ENCODE measurements around the gene TCP1.
"Not testable (repeated sequence)": the region's sequence is repeated elsewhere in the genome, so short reads cannot be mapped to it uniquely, and the experiment has no call there.

Gene TCP1

DNA sequence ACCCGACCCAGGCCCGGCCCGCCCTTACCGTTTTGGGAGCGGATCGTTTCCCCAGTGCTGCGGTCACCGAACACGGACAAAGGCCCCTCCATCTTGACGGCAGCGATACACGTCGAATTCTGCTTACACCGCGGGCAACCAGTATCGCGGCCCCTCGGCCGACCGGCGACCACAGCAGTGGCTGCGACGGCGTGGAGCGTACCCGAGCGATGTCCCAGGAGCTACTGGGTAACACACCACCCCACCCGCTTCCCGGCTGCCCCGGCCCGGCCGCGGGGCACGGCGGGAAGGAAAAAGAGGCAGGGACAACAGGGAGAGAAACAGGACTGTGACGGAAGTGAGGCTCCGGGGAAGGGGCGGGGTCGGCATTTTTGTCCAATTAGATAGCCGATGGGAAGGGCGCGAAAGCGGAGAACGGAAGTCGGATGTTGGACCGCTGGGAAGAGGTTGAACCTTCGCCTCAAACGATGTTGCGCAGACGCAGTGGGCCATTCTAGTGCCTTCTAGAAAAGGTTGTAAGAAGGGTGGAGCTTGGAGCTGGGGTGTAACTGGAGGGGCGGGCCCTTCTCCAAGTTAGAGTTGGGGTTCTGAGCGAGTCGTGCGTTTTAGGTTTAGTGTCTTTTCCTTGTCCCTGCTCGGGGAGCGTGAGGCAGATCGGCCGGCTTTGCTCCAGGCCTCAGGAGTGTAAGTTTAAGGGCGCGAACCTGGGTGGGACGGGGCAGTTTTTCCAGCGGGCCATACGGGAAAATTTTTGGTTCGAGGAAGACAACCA lies at the start of gene TCP1:
TSS of gene TCP1 (minus strand) at position 226 of the 772 bp plus-strand sequence. CDS start at position 92, 134 bp downstream.
- DNase-seq, result peak; percentile 99

DNA sequence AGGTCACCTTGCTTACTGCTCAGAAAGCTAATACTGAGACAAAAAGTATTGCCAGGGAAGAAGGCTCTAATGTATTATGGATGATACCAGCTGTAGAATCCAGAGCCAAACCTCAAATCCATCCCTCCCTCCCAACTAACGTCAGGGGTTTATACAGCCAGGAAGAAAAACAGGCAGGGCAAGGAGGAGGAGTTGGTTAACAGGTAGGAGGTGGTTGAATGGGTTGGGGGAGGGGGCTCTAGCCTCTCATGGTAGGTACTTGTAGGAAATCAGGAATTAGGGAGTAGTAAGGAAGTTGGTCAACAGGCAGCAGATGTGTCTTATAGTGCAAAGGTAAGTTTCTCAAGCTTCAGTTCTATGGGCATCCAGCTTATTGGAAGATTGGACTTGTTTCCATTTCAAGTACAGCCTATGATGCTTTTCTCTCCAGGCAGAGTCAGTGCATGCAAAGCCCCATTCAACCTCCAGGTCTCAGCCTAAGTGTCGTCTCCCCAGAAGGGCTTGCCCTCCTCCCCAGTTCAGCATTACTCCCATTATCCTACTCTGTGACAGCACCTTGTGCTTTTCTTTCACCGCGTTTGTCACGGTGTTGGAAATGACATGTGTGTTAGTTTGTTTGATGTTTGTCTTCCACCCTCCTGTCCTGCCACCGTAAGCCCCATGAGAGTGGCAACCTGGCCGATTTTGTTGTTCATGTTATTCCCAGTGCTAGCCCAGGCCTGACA lies 48.8 kb upstream of the TCP1 start:
- DNase-seq, result no peak

DNA sequence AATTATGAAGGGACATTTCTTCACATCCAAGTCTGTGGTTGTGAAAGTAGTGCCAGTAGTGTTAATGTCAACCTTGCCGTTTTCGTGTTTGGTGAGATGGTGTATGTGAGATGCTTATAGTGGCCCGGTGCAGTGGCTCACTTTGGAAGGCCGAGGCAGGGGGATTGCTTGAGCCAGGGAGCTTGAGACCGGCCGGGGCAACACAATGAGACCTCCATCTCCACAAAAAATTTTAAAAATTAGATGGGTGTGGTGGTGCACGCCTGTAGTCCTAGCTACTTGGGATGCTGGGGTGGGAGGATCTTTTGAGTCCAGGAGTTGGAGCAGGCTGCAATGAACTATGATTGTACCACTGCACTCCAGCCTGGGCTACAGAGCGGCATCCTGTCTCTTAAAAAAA lies 48.1 kb upstream of the TCP1 start:
- no peak for DNase-seq

DNA sequence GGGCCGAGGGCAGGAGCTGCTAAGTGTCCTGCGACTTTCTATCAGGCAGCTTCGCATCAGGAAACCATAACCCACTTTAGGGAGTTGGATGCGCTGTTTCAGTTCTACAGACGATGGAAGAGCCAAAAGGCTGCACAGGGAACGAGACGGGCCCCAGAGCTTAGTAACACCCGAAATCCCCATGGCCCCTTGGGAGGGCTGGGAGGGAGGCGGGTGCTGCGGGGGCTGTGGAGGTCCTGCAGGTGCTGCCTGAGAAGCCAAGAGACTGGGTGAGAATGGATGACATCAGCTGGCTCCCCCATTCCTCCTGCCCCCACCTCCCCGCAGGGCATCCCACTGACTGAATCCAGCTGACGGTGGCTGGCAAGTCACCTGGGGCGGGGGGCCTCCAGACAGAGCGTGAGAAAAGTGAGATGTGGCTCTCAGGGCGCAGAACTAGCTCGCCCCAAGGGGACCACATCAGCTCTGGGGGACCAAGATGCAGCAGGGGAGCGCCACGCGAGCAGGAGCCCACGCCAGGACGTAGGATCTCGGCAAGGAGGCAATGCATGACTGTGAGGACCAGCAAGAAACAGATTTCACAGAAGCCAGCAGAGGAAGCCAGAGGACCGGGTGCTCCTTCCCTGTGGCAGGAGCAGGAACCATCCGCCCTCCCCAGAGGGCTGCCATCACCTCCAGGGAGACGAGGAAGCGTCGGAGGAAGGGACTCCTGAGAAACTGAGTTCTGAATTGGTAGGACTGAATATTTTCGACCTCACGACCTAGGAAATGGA lies 47.5 kb upstream of the TCP1 start:
- DNase-seq, result no peak

DNA sequence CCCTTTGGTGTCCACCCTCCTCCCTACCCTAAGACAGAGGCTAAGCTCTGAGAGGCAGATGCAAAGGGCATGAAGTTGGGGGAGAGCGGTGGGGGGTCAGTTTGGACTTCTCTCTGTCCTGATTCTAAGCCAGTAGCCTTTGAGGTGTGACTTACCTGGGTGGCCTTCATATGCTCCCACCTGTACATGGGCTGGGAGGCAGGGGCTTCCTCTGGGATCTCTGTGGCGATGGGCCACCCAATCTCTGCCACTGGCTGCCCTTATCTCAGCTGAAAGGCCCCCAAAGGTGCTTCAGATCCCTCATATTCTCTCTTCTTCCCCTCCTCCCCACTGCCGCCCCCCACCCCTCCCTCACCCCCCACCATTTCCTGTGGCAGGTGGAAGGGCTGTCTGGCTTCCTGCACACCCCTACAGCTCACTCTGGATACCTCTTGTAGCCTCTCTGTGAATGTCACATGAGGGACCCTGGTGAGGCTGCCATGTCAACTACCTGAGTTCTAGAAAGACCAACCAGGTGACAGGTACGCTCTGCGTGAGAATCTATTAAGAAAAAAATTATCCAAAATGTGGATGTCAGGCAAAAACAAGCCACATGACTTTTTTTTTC lies 44.7 kb upstream of the TCP1 start:
- no peak for DNase-seq

DNA sequence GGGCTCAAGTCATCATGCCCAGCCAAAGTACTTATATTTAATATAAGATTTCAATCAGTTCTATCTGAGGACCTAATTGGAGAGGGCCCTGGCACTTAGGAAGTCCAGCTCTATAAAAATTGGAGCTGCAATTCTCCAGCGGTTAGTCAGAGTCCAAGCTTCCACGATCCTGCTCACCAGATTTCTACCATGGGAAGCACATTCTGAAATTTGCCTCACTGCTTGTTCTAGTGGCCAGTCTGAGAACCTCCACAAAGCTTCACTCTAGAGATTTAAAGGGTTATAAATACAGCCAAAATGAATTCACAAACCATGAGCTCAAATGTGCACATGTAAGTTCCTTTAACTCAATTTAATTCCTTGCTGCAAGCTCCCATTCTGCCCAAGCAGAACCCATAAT lies 44.2 kb upstream of the TCP1 start:
- DNase-seq, result no peak

DNA sequence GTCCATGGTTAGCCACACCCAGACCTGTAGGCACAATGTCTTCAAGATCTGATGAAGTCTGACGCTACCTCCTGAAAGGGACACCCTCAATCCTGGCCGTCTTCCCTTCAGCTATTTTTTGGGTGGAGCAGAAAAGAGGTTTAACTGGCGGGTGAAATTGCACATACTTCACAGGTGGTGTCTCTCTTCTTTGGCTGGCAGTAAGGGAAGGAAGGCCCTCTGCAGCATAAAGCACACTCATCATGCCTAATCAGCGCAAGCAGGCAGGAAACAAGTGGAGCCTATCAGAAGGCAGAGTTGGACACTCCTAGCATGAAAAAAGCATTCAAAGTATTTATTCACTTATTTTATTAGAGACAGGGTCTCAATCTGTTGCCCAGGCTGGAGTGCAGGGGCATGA lies 43.5 kb upstream of the TCP1 start:
- DNase-seq, result no peak

DNA sequence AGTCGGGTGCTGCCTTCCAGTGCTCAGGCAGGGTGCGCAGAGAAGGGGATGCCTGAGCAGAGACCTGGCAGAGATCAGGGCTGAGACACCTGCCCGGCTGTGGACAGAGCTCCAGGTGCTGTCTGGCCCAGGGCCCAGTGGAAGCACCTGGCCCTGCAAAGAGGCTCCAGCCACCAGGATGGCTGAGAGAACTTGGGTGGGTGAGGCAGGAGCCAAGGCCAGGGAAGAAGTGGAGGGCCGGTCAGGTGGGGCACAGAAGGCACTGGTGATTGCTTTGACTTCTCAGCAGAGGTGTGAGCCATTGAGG lies 41.9 kb upstream of the TCP1 start:
- DNase-seq, result no peak

DNA sequence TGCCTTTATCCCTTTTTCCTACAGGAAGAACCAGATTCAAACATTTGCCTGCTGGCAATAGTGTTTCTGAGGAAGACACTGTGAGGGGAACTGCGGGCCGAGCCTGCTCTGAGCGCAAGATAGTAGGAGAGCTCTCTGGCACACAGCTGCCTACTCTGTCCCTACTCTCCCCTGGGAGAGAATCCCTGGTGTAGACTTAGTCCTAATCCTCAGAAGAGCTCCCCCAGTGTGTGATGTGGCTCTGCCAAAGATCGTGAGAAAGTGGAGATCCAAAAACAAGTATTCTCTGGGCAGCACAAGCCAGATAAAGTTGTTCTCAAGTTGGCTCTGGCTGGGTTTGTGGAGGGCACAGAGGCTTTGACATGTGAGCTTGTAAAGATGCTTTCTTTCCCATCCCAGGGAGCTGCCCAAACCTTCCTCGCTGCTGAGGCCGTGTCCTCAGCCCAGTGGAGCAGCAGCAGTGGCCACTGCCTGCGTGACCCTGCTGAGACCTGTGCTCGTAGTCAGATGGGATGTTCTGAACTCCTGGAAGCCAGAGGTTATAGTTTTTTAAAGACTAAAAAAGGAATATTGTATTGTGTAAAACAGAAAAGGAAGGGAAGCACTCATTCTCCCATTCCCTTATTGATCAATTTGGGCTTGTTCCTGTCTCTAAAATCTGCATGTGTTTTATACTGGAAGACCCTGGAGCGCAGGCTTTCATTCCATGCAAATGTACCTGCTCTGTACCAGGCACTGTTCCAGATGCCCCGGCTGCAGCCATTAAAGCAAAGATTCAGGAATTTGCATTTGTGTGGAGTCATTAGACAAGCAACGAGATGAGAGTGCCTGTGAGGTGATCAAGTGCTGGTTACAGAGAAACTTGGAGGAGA lies 41.3 kb upstream of the TCP1 start:
- DNase-seq, result peak; percentile 36

DNA sequence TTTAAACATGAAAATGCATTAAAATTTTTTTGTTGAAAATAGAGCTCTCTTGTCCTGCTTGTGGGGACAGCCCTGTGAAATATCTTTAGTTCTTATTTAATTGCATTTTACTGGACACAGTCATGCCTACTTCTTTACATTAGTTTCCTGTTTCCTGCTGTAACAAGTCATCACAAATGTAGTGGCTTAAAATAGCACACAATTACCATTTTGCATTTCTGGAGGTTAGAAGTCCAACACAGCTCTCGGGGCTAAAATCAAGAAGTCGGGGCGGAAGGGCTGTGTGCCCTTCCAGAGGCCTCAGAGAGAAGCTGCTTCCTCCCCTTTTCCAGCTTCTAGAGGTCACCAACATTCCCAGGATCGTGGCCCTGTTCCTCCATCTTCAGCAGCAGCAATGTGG lies 40.1 kb upstream of the TCP1 start:
- DNase-seq, result no peak

DNA sequence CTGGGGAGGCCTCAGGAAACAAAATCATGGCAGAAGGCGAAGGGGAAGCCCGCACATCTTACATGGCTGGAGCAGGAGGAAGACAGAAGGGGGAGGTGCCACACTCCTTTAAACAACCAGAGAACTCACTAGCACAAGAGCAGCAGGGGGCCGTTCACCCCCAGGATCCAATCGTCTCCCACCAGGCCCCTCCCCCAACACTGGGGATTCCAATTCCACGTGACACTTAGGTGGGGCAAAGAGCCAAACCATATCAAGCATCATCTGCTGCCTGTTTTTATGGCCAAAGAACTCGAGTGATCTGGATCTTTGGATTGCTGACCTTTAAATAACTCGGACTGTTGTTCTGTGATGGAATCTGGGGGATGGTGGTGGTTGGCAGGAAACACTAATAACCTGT lies 38.7 kb upstream of the TCP1 start:
- no peak for DNase-seq

DNA sequence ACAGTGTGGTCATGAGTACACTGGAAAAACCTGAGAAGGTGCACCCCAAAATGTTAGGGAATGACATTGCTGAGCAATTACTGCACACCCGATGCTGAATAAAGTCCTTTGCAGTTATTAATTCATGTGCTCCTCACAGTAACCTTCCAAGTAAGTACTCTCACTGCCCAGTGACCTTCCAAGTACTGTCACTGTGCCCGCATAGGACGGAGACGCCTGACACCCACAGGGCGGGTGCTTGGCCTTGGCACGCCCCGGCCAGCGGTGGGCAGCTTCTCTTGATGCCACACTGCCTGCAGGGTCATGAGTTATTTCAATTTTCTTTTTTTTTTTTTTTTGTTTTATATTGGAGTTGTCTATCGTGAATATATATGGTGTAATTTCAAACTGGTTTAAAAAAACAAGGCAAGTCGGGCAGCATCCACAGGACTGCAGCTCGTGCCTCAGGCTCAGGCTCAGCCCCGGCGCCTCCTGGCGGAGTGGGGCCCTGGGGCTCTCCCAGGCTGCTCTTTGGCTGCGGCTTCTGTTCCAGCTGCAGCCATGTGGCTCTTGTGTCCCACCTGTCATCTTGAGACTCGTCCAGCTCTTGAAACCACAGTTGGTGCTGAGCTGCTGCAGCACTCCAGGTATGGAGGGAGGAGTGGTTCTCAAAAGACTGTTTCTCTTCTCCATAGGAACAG lies 37.7 kb upstream of the TCP1 start:
- no peak for DNase-seq

DNA sequence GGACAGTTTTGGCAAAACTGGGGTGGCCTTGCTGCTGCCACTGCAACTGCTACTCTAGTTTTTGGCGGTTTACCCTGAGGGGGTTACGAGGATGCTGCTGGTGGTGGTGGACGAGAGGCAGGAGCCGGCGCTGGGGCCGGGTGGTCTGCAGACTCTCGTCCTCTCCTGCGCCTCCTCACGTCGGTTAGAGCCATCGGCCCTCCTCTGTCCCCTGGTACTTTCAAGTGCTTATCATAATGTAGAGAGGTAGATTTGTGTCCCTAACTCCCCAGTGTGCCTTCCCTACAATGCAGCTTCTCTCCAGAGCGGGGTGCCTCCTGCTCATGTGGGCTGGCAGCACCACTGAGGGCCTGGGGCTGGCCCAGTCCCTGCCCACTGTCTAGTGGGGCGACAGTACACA lies 36.6 kb upstream of the TCP1 start:
- no peak for DNase-seq

DNA sequence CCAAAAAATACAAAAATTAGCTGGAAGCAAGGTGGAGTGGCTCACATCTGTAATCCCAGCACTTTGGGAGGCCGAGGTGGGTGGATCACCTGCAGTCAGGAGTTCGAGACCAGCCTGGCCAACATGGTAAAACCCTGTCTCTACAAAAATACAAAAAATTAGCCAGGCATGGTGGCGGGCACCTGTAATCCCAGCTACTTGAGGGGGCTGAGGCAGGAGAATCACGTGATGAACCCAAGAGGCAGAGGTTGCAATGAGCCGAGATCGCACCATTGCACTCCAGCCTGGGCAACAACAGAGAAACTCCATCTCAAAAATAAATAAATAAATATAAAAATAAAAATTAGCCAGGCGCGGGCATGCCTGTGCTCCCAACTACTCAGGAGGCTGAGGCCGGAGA lies 35.3 kb upstream of the TCP1 start:
- not testable (repeated sequence) for DNase-seq

DNA sequence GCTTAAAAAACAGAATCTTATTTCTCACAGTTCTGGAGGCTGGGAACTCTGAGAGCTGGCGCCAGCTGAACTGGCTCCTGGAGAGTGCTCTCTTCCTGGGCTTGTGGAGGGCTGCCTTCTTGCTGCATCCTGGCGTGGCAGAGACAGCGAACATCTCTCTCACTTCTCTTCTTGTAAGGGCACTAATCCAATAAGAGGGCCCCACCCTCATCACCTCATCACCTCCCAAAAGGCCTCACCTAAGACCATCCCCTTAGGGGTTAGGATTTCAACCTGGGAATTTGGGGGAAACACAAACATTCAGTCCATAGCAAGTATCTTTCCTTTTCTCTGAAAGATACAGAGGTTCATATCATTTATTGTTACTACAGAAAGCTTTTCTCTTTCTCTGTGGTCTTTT lies 34.6 kb upstream of the TCP1 start:
- DNase-seq, result no peak

DNA sequence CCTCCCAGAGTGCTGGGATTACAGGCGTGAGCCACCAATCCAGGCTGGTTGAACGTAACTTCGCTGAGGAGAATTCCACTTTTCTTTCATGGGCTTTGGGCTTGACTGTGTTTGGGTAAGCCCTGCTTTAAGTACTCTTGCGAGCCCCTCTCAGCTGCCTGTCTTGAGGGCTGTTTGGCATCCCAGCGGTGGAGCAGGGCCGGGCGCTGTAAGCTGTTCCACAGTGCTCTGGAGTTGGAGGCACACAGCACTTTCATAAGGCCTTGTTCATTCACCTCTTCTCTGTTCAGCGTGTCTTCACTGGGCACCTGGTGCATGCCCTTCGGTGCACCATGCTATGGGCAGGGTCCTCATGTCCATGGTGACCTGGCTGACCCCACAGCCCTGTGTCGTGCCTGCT lies 32.3 kb upstream of the TCP1 start:
- no peak for DNase-seq

DNA sequence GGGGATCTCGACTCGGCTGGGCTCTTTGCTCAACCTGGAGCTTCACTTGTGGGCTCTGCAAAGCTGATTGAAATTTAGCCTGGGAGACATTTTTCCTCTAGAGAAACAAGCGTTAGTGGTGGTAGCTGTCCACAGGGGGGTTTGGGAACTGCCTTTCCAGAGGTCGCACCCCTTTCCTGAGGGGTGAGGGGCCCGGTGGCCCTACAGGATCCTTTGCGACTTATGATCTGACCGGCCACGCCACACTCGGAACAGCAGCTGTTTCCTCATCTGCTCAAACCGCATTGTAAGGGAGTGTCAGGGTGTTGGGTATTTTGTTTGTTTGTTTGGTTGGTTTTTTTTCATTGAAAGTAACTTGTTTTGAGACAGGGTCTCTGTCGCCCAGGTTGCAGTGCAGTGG lies 31.7 kb upstream of the TCP1 start:
- no peak for DNase-seq

DNA sequence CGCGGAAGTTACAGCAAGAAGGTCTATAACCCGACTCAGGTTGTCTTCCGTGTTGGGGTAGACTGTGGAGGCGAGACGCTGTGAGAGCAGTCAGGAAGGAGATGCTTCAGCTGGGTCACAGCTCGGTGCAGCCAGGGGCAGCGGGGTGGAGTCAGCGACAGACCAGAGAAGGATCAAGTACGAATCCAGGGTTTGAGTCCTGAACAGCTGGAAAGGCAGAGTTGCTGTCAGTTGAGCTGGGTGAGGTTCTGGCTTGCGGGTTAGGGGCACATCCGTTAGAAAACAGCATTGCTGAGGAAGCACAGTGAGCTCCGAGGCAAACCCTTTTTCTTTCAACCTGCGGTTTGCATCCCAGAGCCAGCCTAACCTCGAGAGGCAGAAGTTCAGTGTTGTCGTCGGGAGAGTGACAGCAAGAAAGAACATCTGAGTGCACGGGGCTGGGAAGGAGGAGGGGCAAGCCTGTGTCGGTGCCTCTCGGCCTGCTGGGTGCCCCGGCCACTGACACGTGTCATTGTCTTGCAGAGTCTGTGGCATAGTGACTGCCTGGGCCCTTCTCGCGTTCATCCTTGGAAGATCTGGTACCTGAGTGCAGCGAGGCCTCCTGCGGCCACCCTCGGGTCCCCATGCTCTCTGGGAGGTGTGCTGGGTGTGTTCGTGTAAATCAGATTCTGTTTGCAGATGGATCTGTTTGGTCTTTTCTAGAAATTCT lies 30.7 kb upstream of the TCP1 start:
- DNase-seq, result no peak

DNA sequence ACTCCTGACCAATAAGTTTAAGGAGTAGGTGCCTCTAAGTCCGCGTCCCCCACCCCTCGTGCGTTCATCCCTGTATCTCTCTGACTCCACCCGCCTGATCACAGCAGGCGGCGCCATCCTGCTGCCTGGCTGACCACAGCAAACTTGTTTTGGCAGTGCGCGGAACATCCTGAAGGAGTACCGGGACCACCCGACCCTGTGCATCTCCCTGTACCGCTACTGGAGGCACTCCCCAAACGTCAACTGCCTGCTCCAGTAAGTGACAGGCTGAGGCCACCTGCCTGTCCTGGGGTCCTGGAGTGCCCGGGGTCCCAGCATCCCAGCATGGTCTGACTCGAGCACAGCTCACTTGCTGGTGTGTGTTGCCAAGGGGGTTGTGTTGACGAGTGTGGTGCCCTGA lies 29.7 kb upstream of the TCP1 start:
- DNase-seq, result no peak

DNA sequence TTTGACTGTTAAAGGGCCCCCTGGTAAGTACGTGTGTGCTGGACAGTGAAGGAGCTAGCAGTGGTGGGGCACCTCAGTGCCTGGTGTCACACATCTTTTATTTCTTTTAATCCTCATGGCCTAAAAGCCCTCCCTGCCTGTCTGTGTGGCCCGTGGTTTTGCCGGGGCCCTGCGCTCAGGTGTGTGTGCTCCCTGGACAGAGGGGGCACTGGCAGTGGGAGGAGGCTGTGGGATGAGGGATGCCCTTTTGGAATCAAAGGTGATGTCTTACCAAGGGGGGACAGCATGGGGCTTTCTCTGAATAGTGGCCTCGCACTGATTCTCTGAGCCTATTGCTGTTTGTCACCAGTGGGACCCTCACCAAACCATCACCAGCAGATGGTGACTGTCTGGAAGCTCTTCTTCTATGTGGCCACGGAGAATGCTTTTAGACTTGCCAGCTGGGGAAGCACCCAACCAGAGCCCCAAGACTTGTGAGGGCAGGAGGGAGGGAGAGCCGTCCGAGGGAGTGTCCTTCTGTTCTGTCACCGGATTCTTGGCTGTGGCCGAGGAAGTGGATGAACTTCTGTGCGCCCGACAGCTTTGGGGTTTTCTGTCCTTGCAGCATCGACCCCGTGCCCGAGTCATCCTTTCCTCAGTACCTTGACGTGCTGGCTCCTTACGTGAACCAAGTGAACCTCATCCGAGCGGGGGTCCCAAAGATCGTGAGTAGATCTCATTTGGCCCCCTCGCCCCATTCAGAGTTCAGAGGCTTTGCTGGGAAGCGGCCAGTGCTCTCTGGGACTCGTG lies 28.7 kb upstream of the TCP1 start:
- DNase-seq, result no peak
